NCI-H2029 treated with DMSO at 0.1 percent for 48 hours (cell line): Measurements from ENCODE around the gene ARV1.
"Not testable (repeated sequence)": the region's sequence is repeated elsewhere in the genome, so short reads cannot be mapped to it uniquely, and the experiment has no call there.

ENCODE experiments used
- DNase-seq: peaks from one replicate; lab custom pipeline; 2025; lab: John Stamatoyannopoulos, UW

The ARV1 gene

GRCh38 chr1:231019711-231020110 is 40.8 kb downstream of the ARV1 start:
- no peak for DNase-seq

- DNase-seq, result no peak
These were observed 41.3 kb downstream of the ARV1 start for GRCh38 chr1:231020139-231020601.

DNA sequence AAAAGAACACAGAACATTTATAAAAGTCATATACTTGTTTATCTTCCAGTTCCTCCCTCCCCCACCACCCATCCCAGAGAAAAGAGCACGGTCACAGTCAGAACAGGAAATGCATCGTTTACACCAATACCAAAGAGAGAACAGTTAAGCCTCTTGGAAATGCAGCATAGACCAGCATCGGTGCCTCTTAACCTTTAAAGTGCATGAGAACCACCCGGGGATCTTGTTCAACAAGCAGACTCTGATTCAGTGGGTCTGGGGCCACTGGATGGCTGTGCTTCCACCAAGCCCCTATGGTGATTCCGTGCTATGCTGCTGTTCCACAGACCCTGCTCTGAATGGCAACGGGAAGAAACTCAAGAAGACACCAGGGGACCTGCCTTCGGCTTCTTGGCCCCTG is 41.9 kb downstream of the ARV1 start:
- DNase-seq, result no peak

DNA sequence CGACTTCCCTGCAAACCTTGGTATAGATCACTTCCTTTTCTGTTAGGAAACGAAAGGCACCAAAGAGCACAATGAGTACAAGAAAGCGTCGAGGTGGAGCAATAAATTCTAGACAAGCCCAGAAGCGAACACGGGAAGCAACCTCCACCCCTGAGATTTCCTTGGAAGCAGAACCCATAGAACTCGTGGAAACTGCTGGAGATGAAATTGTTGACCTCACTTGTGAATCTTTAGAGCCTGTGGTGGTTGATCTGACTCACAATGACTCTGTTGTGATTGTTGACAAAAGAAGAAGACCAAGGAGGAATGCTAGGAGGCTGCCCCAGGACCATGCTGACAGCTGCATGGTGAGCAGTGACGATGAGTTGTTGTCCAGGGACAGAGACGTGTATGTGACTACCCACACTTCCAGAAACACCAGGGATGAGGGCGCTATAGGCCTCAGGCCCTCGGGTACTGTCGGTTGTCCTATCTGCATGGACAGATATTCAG is 42.7 kb downstream of the ARV1 start:
- no peak for DNase-seq

GRCh38 chr1:231022543-231022942 is 43.6 kb downstream of the ARV1 start:
- not testable (repeated sequence) for DNase-seq

DNA sequence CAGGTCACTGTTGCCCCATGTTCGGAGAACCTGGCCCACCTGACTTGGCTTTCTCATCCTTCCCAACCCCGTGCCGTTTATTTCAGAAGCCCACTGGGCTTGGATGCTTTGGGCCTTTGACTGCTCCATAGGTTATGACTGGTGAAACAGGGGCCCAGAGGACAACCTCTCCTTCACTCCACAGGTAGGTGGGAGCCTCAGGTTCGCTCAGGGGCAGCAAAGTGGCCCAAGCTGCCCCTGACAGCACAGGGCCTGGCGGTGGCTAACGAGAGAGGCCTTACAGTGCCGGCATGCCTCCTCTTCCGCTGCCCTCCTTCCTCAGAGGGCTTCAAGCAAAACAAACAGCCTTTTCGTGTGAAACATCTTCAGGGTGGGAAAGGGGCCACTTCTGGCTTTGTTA is 44.3 kb downstream of the ARV1 start:
- no peak for DNase-seq

DNA sequence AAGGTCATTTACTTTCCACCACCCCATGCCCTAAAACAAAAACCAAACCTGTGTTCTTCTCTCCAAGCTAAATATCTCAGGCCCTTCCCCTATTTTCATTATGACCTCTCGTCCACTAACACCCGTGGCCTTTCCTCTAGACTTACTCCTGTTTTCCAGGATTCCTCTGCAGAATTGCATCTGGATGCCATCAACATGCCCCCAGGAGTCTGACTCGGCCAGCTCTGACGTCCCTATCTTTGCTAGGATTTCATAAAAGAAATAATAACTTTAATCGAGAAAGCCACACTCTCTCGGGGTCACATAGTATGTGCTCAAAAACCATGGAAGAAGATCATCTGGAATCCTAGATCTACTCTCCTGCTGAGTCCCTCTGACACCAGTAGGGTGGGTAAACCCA is 47.7 kb downstream of the ARV1 start:
- no peak for DNase-seq

DNA sequence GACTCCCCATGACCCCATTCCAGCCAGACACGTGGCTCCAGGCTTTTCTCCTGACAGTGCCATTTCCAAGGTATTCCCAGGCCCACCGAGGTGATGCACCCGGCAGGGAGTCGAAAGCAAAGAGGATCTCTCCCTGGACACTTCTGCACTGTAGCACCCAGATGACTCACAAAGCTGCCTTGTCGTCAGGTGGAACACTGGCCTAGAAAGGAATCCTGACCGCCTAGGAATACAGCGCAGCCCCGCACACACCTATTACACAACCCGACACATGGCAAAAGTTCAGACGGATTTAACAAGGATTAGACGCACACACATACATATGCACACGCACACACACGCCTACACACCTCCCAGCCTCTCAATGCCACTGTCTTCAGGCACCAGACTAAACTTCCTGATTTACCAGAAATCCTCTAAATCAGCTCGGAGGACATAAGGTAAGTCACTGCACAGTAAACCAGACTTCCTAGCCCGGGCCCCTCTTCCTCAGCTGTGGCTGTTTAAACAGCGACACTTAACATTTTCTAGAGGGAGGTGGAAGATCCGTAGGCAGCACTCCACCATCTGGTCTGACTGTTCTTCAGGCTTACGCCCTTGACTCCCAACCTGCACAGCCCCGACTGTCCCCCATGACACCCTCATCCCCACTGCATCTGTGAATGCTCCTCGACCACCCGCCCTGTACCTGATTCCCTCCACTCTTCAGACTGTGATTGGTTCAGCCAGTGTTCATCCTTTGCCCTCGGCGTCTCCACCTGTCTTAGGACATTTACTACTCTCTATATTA is 48.4 kb downstream of the ARV1 start:
- DNase-seq, result no peak

GRCh38 chr1:231027971-231028370 is 49.1 kb downstream of the ARV1 start:
- DNase-seq, result no peak

DNA sequence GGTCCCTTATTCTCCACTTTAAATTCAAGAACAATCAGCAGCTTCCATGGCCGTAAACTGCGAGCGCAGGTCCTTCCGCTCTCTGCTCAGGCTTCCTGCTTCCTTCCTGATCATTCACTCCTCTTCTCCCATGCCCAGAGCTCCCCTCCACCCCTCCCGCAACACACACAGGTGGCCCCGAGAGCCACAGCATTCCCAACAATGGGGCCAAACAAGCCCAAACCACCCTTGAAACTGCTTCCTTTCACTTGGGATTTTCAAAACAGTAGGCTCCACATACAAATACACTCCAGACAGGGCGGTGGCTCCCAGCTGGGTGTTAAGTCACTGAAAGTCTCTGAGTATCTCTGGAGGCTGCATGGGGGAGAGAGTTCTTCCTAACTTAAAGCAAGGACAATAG is 49.8 kb downstream of the ARV1 start:
- no peak for DNase-seq

DNA sequence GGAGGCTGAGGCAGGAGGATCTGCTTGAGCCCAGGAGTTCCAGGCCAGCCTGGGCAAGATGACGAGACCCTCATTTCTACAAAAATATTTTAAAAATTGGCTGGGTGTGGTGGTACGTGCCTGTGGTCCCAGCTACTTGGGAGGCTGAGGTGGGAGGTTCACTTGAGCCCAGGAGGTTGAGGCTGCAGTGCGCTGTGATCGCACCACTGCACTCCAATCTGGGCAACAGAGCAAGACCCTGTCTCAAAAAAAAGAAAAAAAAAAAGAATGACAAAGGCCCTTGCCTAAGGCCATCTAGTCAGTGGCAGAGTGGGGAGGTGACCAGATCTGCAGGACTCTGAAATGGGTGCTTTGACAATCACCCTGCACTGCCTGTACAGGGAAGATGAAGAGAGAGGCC is 50.4 kb downstream of the ARV1 start:
- DNase-seq, result not testable (repeated sequence)

DNA sequence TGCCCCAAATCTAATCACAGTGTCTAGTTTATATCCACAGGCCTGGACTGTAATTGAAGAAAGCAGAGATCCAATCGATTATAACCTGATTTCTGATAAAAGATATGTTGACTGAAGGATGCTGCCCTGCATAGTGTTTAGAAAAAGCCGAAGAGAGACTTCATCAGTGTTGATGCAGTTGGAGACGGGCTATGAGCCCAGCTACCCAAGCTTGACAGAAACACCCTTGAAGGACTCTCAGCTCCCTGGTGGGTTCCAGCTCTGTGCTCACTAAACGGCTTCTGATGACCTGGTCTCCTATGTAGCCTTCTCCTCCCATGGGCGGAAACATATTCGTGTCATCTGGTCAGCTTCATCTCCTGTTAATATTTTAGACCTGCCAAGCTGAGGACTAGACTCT is 50.9 kb downstream of the ARV1 start:
- DNase-seq, result no peak

- DNase-seq, result no peak
These were observed 54.1 kb downstream of the ARV1 start for GRCh38 chr1:231032963-231033362.

DNA sequence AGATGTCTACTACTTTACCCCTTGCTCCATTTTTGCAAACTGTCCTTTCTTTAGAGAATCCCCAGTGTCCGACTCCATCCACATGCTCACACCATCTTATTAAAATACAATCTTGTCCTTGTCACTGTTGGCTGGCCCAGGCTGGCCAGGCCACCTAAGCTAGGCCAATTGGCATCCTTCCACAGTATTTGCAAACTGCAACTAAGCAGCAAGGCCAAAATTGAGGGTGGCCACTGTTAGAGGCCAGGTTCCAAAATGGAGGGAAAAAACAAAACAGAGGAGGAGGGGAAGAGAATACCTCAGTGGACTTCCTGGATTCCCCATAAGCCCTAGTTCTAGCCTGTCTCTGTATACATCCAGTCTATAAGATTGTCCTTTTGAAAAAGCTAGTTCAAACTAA is 56.9 kb downstream of the ARV1 start:
- DNase-seq, result no peak

DNA sequence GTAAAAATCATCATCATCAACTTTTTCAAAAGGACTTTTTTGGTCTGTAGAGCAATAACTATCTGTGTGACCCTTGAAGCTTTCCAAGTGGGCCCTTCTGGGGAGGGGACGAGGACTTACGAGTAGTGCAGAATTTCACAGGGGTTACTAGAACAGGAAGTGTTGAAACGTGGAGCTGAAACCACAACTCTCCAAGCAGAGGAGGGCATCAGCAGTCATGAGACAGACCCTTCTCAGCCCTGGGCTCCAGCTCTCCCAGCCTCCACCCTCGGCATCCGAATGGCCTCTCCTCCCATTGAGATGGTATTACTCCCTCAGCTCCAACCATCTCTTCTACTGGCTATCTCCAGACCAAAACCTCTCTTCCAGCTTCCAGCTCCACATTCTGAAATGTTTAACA is 57.5 kb downstream of the ARV1 start:
- DNase-seq, result no peak

GRCh38 chr1:231037585-231038517 is 59.0 kb downstream of the ARV1 start:
- no peak for DNase-seq

DNA sequence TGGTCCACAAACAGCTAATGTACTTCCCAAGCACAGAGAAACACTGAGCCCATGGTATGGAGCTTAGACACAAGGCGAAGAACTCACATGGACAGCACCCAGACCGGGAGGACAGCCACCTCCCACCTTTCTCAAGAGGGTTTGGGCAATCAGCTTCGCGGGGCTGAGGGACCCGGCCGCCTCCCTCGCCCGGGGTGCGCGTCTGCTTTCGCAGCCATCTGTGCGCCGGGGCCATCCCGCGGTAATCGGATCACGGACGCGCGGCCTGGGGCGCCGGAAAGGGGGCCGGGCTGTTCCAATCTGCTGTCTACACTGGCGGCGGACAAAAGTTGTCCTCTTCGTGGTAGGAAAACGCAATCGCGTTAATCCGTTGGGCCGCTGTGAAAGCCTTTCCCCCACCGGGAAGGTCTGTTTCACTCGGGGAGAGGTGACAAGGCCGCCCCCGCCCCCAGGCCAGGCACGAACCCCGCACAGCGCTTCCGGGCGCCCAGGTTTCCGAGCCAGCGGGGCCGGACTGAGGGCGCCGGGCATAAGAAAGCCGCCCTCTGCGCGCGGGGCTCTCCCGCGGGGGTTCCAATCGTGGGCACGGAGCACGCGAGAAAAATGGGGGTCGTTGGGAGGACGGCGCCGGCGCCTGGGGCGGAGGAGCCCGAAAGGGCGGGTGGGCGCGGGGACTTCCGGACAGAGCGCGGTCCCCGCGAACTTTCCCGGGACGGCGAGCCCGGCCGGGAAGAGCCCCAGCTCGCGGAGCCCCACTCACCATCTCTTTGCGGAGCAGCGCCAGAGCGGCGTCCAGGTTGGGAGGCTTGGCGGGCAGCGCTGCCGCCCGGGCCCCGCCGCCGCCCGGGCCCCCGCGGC is 60.5 kb downstream of the ARV1 start:
- DNase-seq, result no peak

DNA sequence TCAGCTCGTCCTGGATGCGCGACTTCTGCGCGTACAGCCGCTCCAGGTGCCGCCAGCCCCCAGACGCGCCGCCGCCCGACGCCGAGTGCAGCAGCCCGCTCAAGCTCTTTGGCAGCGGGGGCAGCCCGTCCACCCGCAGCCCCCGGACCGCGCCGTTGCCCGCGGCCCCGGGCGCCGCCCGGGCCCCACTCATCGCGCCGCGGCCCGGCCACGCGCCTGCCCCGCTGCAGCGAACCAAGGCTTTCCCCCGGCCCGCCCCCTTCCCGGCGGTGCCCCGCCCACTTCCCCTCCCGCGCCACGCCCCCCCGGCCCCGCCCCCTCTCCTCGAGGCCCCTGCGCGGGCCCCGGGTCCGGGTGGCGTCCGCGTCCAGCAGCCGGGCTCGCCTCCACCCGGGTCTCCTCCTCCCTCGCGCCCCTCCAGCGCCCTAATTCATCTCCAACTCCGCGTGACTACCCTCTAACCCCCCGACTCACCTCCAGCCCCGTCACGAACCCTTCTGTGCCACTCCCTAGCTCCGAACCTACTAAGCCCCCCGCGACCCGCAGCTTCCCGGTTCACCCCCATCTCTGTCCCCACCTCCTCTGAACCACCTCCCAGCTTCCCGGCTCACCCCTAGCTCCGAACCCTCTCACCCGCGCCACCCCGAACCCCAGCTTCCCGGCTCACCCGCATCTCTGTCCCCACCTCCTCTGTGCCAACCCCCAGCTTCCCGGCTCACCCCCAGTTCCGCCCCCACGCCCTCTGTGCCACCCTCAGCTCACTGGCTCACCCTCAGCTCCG is 61.3 kb downstream of the ARV1 start, which contains the start of gene FAM89A:
Gene FAM89A, minus strand, starts transcription at position 236 of the 781 bp plus-strand sequence. Its CDS starts 43 bp downstream, at position 193.
- DNase-seq, result no peak

DNA sequence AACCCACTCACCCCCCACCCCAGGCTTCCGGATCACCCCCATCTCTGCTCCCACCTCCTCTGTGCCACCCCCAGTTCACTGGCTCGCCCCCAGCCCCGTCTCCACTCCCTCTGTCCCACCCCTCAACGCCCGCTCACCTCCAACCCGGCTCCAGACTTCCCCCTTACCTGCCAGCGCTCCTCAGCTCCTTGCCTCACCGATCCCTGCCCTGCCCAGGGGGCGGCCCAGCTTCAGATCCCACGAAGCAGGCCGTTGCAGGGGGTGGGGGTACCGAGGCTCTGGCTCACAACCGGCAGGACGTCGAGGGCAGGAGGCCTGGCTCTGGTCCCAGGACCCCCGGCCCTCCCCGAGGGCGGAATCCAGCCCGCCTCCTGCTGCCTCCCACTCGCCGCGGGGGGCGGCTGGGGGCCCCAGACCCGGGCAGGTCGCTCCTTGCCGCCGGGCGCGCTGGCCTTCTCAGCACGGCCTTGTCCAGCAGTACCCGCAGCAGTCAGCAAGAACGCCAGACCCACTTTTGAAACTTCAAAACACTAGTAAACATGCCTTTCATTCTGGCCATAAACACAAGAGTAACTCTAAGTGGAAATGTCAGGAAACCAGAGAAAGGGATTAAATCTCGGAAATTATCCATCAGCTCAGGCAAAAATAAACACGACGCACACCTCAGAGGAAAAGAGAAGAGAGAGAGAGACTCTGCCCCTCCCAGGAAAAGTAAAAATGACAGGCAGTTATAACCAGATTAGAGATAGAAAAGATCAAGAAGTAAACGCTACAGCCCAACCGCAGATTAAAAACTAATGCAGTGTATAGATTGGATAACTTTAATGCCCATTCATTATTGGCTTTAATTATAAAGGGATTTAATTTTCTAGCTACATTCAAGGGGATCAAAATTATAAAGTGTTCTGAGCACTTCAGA is 62.2 kb downstream of the ARV1 start:
- no peak for DNase-seq

GRCh38 chr1:231041719-231042261 is 62.9 kb downstream of the ARV1 start:
- DNase-seq, result no peak
